ENCODE results near the gene TDRD7.

The TDRD7 gene

DNA sequence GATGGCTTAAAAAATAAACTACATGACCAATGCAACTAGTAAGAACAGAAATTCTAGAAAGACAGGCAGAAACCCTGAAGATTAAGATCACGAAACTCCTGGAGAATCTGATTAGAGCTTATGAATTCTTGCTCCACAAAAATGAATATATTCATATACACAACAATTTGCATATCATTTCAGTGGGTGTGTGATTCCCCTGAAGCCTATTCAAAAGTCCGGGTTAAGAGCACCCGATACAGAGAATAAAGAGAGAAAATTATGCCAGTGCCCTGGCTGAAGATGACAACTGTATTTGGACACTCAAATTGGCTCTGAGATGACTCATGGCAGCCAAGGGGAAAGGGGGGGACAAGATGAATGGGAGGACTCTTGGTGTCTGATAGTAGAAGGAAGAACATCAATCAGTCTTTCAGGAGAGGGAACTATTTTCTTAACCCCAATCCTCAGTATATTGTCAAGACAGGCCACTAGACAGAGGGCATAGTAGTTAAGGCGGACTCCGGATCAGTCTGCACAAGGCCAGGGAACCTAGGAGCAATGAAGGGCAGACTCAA is 95.6 kb downstream of the TDRD7 start:
- no peak for DNase-seq (ENCODE audit: low read depth)

- DNase-seq (ENCODE audit: low read depth), result no peak
These were observed 97.0 kb downstream of the TDRD7 start for GRCh38 chr9:97508852-97509251.

DNA sequence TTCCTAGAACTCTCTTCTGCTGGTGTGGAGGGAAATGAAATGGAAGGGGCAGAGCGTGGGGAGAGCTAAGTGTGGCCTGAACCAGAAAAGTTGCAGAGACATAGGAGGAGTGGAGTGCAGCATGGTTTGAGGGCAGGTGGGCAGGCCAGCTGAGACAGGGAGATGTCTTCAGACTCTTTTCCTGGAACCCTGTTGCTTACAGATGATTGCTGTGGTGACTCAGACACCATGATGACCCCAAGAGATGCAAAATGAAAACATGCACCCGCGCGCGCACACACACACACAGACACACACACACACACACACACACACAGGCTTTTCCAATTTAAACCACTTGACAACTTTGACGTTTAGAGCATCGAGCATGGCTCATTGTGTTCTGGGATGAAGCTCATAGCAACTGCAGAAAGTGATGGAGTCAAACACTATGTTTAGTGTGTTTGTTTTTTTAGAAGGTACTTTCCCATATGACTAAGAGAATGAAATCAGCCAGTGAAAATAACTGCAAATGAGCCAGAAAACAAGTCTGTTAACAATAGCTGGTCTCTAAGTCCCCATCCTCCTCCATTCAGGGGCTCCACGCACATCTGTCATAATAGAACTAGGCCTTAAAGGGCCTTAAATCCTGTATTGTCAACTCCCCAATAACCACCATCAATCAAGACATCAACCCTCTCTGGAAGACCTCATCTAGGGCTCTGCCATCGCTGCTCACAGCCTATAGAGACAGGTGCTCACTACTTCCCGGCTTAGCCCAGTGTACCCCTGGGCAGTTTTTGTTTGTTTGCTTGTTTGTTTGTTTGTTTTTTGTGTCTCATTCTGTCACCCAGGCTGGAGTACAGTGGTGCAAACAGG is 99.1 kb downstream of the TDRD7 start:
- DNase-seq (ENCODE audit: low read depth), result peak; percentile 22

GRCh38 chr9:97511655-97512427 is 99.9 kb downstream of the TDRD7 start:
- no peak for DNase-seq (ENCODE audit: low read depth)

- no peak for DNase-seq (ENCODE audit: low read depth)
These were observed 101.2 kb downstream of the TDRD7 start for GRCh38 chr9:97512966-97513560.

- no peak for DNase-seq (ENCODE audit: low read depth)
These were observed 102.6 kb downstream of the TDRD7 start for GRCh38 chr9:97514531-97514930.

- no peak for DNase-seq (ENCODE audit: low read depth)
These were observed 103.8 kb downstream of the TDRD7 start for GRCh38 chr9:97515662-97516061.

GRCh38 chr9:97516111-97516510 is 104.2 kb downstream of the TDRD7 start:
- no peak for DNase-seq (ENCODE audit: low read depth)

GRCh38 chr9:97517331-97518089 is 105.6 kb downstream of the TDRD7 start:
- DNase-seq (ENCODE audit: low read depth), result no peak

DNA sequence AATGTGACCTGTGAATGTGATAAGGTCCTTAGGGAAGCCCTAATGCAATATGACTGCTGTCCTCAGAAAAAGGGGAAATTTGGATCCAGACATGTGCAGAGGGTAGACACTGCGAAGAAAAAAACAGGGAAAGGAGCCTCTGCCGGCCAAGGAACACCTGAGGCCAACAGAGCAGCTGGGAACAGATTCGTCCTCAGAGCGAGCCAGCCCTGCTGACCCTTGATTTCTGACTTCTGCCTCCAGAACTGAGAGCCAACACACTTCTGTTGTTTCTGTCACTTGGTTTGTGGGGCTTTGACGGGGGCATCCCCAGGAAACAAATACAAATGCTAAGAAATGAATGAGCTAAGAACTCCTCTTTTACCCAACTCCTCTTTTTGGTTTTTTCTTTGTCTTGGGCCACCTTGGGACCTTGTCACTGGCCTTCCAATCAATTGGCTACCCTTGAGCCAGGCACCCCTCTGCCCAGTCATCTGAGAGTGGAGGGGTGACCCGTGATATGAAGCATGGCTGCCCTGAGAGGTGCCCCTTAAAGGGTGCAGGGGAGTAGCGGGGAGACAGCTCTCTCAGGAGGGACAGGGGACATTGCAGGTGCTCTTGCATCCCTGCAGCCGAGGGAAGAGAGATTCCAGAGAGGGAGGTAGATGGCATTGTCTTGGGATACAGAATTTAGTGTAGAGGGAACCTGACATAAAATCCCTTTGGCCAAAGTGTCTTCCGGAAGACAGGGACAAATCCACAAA is 106.4 kb downstream of the TDRD7 start:
- DNase-seq (ENCODE audit: low read depth), result no peak

- DNase-seq (ENCODE audit: low read depth), result no peak
These were observed 107.0 kb downstream of the TDRD7 start for GRCh38 chr9:97518909-97519307.

DNA sequence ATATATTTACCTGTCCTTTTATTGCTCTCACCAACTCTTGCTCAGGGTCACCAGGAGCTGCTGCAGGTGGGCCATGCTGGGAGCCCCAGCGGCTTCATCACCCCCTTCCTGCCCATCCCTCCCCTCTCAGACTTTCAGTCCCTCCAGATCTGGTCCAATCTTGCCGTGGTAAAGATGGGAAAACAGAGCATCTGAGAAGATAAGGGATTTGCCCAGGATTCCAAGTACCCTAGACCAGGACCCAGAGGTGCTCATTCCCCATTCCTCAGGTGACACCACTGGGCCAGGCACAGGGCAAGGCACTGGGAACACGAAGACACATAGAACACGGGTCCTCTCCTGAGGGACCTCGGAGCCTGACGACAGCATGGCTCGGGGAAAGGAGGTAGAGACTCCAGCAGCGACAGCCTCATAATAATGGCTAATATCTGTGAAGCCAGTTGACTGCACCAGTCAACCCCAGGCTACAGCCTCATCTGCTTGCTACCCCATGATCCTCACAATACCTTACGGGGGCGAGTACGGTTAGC is 107.6 kb downstream of the TDRD7 start:
- no peak for DNase-seq (ENCODE audit: low read depth)

GRCh38 chr9:97521576-97522333 is 109.9 kb downstream of the TDRD7 start:
- no peak for DNase-seq (ENCODE audit: low read depth)

DNA sequence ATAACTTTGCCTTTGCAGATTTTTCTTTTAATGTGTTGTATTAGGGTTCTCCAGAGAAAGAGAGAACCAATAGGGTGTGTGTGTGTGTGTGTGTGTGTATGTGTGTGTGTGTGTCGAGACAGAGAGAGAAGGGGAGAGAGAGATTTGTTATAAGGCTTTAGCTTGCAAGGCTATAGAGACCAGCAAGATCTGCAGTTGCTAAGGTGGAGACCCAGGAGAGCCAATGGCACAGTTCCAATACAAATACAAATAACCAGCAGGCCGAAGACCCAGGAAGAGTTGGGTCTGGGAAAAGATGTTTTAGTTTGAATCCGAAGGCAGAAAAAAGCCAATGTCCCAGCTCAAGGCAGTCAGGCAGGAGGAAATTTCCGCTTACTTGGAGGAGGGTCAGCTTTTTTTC is 112.5 kb downstream of the TDRD7 start:
- DNase-seq (ENCODE audit: low read depth), result no peak

GRCh38 chr9:97525451-97525850 is 113.6 kb downstream of the TDRD7 start:
- DNase-seq (ENCODE audit: low read depth), result peak; percentile 83

DNA sequence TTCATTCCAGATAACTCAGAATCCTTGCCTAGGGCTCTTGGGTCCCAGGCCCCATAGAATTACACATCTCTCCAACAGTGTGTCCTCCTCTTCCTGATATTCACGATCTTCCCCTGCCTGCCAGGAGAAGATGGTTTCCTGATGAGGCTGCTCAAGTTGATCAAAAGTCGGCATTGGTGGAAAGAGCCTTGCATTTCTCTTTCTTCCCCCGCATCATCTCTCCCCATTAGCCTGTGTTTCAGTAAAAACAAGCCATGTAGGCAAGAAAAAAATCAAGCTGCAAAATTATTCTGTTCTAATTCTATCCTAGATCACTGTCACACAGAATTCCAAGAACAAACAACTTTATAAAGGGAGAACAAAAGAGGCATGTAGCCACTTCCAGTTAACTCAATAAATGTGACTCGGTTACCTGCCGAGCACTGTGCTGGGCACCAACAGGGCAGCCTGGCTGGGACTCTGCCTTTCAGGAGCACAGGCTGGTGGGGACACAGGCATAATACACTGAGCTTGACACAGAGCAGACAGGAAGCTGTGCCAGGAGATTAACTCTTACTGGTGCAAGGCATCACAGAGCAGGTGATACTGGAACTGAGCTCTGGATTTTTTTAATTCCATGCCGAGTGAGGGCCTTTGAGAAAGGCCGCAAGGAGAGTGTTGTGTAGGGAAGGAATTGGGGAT is 115.1 kb downstream of the TDRD7 start:
- no peak for DNase-seq (ENCODE audit: low read depth)

DNA sequence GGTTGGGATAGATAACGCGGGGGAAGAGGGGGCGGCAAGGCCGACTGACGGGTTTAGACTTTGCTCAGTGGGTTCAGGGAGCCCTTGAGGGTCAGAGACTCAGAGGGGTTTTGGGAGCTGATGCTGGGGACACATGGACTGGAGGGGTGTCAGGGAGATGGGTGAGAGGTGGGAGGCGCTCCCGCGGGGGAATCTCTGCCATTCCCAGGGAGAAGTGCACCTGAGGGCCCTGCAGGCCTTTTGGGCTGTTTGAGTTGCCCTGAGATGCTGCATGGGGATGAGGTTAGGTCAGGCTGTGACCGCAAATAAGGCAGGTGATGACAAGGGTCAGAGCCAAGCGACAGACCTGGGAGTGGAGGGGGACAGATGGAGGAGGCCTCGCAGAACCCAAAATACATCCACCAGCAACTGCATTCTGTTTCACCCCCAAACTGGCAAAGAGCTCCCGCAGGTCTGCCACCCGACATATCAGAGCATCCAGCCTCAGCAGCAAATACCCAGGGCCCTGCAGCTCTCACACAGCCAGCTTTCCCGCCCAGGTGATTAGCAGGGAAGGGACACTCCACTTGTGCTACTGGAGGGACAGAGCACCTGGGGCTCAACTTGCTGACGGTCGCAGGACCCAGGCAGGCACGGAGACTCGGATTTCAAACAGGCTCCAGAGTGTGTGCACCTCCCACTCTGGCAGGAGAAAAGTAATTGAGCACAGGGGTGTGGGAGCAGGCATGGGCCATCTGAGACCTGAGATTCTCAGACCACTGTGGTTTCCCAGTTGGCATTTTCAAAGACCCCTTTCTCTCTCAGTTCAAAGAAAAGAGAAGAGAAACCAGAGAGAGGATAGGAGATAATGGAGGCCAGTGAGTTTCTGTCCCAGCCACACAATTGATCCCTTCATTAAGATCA is 116.0 kb downstream of the TDRD7 start:
- DNase-seq (ENCODE audit: low read depth), result no peak

DNA sequence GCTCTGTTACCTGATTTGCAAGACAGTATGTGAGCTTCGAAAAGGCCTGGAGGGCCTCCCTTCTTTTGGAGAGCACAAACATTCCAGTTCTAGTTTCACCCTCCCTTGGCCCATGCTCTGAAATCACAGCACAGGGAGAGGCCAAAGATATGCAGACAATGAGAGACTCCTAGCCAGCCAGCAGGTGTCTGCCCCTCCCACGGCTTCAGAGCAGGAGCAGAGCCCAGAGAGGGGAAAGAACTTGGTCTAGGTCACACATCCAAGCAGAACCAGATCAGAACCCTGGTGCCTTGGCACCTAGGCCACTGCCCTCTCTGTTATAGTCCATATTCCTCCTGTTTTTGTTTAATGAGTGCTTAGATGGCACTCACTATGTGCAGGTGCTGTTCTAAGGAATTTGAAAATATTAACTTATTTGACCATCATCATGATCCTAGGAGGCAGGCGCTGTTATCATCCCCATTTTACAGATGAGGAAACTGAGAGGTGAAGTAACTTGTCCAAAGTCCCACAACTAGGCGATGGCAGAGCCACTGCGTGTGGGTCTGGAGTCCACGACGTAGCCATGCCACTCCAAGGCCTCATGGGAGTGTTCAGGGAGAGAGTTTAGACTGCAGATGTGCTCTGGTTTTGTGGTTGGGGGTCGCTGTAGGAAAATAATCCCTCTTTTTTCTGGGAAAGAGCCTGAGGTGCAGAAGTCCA is 116.8 kb downstream of the TDRD7 start:
- no peak for DNase-seq (ENCODE audit: low read depth)
